Fibroblast of gingiva (primary cell): ENCODE measurements around the gene OR9G1.
"Not testable (repeated sequence)": the region's sequence is repeated elsewhere in the genome, so short reads cannot be mapped to it uniquely, and the experiment has no call there.

ENCODE experiments used
- DNase-seq: peaks from one replicate; pipeline ENCODE4 v3.0.0-alpha.2; 2011; ENCODE audit warnings: low read depth

The OR9G1 gene, protein sequence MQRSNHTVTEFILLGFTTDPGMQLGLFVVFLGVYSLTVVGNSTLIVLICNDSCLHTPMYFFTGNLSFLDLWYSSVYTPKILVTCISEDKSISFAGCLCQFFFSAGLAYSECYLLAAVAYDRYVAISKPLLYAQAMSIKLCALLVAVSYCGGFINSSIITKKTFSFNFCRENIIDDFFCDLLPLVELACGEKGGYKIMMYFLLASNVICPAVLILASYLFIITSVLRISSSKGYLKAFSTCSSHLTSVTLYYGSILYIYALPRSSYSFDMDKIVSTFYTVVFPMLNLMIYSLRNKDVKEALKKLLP

DNA sequence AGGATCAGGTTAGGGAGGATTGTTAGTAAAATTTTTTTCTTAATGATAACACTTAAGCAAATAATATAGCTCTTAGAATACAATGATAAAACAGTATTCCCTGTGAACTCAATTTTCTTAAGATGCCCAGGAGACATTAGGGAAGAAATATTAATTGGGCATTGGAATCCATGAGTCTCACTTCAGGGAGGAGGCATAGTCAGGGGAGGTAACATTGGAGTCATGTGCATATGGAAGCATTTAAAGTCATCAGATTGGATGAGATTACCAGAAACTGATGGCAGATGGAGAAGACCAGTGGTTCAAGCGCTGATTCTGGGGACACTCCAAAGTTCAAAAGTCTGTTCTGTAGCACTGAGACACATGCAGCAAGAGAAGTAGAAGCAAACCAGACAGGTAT is at the start of gene OR9G1:
Gene OR9G1, plus strand, starts transcription at position 301 of the 400 bp plus-strand sequence. CDS start 1,293 bp downstream, outside the sequence.
- no peak for DNase-seq

DNA sequence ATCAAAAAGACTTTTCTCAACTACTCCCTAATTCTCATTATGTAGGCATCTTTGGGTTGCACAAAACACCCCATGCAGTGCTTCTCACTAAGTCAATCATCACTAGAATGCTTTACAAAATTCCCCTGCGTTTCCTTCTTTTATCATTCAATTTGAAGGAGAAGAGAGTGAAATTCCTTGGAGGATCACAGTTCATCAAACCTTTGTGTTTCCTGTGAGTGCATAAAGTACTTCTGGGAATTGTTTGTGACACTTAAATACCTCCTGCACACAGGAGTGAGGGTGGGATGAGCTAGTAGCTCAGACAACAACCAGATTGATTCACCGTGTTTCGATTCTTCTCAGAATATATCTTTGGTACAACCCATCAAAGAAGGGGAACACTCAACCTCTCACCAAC is 39.1 kb upstream of the OR9G1 start:
- no peak for DNase-seq

DNA sequence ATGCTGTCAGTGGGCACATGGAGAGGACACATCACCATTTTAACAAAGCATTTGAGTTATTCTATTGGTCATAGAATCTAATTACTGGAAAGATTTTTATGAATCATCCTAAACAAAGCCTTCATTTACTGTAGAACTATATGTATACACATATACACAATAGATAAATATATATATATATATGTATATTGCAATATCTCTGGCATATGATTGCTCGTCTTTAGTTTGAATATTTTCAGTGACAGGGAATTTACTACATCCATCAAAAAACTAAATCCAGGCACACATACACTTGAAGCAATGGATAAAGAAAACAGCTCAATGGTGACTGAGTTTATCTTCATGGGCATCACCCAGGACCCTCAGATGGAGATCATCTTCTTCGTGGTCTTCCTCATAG is 35.5 kb upstream of the OR9G1 start, which contains the start of gene OR5AR1:
Gene OR5AR1, plus strand, starts transcription at position 301 of the 400 bp plus-strand sequence. Its CDS starts 0 bp downstream, at position 301.
- no peak for DNase-seq

DNA sequence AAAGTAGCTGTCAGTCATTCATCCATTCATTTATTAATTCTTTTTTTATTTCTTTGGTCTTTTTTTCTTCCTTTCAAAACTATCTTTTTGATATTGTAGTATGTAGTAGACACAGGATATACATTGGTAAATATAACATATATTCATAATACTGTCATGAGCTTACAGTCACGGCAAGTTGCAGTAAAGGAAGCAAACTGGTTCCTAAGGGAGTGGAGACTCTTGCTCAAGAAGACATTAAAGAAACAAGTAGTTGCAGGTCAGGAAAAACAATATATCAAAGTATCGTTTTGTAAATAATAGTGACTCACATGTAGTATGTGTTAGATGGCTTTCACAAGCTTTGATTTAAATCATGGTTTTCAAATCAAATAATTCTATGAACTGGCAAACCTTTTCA is 27.9 kb upstream of the OR9G1 start:
- no peak for DNase-seq

DNA sequence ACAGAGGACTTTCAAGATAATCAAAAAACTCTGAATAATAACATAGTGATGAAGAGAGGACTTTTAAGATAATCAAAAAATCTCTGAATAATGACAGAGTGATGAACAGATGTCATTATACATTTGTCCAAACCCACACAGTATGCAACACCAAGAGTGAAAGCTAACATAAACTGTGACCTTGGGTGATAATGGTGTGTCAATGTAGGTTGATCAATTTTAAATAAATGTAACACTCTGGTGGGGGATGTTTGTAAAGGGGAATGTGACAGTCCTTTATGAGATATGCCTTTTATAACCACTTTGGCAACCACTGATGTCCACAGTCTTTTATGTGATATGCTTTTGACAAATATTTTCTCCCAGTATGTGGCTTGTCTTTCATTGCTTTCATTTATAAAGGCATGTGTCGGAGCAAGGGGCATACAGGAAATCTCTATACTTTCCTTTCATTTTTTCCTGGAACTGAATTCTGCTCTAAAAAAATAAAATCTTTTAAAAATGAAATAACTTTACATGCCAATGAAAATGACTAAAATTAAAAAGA is 10.3 kb upstream of the OR9G1 start:
- no peak for DNase-seq

DNA sequence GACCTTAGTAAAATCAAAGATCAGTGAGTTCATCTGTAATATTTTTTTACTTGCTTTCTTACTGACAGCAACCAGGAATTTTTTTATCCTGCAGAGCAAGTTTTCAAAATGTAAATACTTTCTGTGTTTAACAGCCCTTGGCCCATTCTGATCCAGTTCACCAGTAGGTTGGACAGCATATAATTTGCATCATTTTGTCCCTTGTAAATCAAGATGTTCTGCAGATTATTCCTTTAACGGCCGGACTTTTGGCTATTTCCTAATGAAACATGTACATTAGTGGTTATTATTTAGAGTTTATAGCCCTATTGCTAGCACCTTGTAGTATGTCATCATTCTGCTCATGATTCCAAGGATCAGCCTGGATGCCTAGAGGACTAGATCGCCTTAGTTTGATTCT is 7.7 kb upstream of the OR9G1 start:
- DNase-seq, result not testable (repeated sequence)

DNA sequence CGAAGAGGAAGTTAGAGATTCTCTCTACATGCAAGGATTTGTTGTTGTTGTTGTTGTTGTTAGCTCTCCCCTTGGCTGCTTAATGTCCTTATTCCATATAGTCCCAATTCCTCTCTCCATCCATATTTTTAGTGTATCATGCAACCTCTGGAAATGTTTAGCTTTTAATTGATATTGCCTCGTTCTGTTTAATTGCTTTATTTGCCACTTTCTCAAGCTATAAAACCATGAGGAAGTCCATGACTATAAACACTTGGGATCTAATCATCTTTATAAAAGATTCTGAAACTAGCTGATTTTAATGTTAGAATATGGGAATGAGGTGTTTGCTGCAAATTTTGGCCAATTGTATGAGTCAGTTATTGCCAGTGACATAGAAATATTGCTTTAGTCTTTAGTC is 5.5 kb upstream of the OR9G1 start:
- DNase-seq, result no peak

DNA sequence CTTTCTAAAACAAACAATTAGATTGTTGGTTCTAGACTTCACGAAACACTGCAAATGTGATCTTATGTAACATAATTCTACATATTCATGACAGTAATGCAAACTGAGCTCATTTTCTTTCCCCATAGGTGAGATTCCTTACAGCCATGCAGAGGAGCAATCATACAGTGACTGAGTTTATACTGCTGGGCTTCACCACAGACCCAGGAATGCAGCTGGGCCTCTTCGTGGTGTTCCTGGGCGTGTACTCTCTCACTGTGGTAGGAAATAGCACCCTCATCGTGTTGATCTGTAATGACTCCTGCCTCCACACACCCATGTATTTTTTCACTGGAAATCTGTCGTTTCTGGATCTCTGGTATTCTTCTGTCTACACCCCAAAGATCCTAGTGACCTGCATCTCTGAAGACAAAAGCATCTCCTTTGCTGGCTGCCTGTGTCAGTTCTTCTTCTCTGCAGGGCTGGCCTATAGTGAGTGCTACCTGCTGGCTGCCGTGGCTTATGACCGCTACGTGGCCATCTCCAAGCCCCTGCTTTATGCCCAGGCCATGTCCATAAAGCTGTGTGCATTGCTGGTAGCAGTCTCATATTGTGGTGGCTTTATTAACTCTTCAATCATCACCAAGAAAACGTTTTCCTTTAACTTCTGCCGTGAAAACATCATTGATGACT is 1.5 kb downstream of the OR9G1 start:
- no peak for DNase-seq

DNA sequence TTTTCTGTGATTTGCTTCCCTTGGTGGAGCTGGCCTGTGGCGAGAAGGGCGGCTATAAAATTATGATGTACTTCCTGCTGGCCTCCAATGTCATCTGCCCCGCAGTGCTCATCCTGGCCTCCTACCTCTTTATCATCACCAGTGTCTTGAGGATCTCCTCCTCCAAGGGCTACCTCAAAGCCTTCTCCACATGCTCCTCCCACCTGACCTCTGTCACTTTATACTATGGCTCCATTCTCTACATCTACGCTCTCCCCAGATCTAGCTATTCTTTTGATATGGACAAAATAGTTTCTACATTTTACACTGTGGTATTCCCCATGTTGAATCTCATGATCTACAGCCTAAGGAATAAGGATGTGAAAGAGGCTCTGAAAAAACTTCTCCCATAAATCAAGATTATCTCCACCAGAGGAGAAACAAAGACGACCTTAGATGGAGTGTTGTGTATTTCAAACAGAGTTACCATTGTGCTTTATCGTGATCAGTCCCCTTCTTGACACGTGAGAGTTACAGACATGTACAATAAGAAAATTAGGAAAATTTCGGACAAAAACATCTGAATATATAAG is 2.1 kb downstream of the OR9G1 start:
- DNase-seq, result no peak

DNA sequence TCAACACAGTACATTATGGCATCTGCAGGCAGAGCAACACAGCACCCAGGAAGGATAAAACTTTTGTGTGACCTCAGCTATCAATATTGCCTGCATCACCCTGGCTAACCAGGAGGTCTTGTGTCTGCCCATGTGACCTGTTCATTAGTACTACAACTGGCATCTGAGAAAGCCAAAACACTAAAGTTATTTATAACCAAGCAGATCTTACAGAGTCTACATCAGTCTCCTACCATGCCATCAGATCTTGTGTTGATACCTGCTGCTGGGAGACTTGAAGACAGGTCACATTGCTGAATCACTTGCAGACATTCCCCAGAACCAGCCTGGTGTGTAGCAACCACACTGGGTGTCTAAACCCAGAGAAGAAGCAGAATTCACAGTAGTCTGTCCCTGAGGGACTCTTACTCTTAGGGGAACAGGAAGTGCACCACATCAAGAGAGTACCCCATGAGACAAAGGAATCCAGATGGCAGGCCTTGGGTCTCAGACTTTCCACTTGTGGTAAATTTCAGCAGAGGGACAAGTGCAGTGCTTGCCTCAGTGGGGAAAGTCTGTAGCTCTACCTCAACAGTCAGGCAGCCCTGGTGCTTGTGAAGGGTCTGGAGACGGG is 7.0 kb downstream of the OR9G1 start:
- no peak for DNase-seq

DNA sequence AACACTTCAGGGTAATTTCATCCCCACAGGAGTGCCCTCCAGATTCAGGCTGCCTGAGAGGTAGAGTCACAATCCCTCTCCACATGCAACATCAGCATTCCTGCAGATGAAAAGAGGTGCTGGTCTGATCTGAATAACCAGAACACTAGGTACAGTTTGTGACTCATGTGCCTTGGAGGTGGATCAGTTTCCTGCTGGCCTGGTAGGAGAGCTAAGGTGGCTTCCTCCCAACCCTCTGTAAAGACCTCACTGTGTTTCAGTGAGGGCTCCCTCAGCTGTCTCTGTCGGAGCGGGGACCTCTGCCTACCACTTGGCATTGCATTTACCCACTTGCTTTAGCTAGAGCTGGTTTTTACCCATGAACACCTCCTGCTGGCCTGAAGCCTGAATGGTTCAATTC is 7.6 kb downstream of the OR9G1 start:
- DNase-seq, result no peak

DNA sequence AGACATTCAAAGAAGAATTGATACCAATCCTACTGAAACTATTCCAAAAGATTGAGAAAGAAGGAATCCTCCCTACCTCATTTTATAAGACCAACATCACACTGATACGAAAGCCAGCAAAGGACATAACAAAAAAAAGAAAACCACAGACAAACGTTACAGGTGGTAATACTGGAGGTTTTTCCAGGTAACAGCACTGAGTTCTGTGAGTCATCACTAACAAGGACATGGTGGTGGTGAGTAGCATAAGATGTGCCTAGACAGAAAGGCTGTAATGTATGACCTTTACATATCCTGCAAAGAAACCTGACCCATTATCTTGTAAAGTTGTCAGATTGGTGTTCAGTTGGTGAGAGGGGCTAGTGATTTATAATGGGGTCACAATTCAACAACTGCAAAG is 15.3 kb downstream of the OR9G1 start:
- DNase-seq, result no peak

DNA sequence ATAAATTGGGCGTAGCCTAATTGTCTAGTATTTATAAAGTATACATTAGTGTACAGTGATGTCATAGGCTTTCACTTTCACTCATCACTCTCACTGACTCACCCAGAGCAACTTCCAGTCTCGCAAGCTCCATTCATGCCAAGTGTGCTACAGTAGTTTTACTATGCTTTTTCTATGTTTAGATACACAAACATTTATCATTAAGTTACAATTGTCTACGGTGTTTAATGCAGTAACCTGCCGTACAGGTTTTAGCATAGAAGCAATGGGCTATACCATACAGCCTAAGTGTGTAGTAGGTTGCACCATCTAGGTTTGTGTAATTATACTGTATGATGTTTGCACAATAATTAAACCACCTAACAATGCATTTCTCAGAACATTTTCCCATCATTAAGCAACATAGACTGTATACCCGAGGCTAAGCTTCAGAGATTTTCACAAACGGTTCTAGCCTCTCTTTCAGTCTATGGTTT is 17.5 kb downstream of the OR9G1 start:
- no peak for DNase-seq

DNA sequence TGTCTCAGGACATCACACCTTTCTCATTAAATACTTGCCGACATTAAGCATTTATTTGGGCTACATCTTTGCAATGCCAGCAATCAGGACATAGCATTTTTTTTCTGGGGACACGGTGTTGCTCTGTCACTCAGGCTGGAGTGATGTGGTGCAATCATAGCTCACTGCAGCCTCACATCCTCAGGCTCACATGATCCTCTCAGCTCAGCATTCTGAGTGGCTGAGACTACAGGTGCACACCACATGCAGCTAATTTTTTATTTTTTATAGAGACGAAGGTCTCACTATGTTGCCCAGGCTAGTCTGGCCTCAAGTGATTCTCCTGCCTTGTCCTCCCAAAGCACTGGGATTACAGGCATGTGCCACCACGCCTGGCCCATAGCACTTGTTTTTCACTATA is 21.6 kb downstream of the OR9G1 start:
- no peak for DNase-seq

DNA sequence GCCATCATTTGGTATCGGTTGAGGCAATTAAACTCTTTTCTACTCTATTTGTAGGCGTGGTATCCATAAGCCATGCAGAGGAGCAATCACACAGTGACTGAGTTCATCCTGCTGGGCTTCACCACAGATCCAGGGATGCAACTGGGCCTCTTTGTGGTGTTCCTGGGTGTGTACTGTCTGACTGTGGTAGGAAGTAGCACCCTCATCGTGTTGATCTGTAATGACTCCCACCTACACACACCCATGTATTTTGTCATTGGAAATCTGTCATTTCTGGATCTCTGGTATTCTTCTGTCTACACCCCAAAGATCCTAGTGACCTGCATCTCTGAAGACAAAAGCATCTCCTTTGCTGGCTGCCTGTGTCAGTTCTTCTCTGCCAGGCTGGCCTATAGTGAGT is 41.2 kb downstream of the OR9G1 start:
- DNase-seq, result no peak

DNA sequence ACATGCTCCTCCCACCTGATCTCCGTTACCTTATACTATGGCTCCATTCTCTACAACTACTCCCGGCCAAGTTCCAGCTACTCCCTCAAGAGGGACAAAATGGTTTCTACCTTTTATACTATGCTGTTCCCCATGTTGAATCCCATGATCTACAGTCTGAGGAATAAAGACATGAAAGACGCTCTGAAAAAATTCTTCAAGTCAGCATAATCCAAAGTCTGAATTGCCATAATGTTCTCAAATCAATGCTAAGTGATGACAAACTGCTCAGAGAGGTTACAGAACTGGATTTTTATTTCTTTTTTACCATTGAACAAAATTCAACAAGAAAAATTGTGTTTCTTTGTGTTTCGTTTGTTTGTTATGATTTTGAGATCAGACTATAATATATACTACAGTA is 42.0 kb downstream of the OR9G1 start:
- DNase-seq, result no peak

DNA sequence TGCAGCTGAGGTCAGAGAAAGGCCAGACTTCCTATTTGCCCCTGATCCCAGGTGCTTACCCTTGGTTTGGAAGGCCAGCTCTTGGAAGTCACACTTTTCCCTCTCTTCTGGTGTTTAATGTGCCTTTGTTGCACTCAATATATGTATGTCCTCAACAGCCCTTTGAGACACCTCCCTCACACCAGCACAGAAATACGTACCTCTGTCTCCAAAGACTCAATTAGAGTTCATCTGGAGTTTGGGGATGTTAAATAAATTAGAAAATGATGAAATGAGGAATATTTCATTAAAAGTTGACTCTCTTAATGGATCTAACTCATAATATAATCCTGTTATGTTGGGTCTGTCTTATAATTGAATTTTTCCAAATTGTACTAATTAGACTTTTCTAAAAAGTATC is 49.7 kb downstream of the OR9G1 start, which contains the start of gene OR9G4:
Gene OR9G4, minus strand, starts transcription at position 101 of the 400 bp plus-strand sequence. CDS start 4,931 bp downstream, outside the sequence.
- no peak for DNase-seq

DNA sequence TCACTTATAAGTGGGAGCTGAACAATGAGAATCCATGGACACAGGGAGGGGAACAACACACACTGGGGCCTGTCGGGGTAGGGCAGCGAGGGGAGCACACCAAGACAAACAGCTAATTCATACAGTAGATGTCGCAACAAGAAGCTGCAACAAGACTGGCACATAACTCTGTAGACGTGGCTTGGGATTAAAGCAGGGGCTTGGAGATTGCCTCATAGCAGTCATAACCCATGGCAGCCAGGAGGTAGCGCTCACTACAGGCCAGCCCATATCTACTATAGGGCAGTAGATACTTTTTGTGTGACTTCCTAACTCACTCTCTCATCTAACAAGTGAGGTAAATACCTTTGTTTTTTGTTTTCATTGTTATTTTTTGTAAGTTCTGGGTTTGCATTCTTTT is 51.3 kb downstream of the OR9G1 start:
- no peak for DNase-seq

DNA sequence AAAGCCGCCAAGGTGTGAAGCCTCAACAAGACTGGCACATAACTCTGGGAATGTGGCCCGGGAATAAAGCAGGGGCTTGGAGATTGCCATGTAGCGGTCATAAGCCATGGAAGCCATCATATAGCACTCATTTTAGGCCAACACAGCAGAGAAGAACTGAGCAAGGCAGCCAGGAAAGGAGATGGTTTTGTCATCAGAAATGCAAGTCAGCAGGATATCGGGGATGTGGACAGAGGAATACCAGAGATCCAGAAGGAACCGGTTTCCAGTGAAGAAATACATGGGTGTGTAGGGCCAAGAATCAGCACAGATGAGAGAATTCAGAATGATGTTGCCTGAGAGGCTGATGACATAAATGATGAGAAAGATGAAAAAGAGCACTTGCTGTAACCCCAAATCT is 52.6 kb downstream of the OR9G1 start:
- DNase-seq, result no peak
